ENCODE data around the gene ZDHHC8. TPM values are rescaled to one million over a fixed set of nuclear protein-coding genes. Genes with fewer than 3 reads are reported as not detected.

ZDHHC8 gene
- total RNA-seq, 2 experiments from 2014 or later: 44.5 to 44.8 TPM

DNA sequence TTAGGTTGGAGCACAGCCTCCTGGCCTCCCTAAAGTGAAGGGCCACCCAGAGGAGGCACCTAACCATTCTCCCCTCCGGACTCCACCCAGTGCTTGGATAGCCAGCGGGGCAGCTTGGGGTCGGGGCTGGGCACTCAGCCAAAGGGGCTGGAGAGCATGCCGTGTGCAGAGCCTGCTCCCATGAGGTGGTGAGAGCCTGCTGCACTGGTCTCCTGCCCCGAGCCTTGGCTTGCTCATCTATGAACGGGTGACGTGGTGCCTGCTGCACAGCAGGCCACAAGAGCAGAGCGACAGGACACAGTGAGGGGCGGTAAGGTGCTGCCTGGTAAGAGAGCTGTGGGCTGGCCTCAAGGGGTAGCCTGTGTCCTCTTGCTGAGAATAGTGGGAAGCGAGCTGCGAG, 33.3 kb downstream of the ZDHHC8 start:
- no peak for DNase-seq
- Mint-ChIP-seq H3K36me3 (ENCODE audit: low read depth) (peaks cover 2% of the 10 kb centered on the region), H3K4me3 (no peak overlapping the region), H3K27ac (no peak overlapping the region), H3K4me1 (ENCODE audit: low read depth) (no peaks in the 10 kb centered on the region), H3K9me3 (peaks cover 5% of the 10 kb centered on the region), H3K27me3 (no peaks in the 10 kb centered on the region)
- intact Hi-C loops (cut with micrococcal nuclease): no loop called here
- ChIA-PET POLR2A (no interaction called here), CTCF (no interaction called here)
- TF ChIP-seq, protein P1, sequence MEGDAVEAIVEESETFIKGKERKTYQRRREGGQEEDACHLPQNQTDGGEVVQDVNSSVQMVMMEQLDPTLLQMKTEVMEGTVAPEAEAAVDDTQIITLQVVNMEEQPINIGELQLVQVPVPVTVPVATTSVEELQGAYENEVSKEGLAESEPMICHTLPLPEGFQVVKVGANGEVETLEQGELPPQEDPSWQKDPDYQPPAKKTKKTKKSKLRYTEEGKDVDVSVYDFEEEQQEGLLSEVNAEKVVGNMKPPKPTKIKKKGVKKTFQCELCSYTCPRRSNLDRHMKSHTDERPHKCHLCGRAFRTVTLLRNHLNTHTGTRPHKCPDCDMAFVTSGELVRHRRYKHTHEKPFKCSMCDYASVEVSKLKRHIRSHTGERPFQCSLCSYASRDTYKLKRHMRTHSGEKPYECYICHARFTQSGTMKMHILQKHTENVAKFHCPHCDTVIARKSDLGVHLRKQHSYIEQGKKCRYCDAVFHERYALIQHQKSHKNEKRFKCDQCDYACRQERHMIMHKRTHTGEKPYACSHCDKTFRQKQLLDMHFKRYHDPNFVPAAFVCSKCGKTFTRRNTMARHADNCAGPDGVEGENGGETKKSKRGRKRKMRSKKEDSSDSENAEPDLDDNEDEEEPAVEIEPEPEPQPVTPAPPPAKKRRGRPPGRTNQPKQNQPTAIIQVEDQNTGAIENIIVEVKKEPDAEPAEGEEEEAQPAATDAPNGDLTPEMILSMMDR (IDR thresholded peaks at IDR 0.05): no peak
- ATAC-seq: no peak

DNA sequence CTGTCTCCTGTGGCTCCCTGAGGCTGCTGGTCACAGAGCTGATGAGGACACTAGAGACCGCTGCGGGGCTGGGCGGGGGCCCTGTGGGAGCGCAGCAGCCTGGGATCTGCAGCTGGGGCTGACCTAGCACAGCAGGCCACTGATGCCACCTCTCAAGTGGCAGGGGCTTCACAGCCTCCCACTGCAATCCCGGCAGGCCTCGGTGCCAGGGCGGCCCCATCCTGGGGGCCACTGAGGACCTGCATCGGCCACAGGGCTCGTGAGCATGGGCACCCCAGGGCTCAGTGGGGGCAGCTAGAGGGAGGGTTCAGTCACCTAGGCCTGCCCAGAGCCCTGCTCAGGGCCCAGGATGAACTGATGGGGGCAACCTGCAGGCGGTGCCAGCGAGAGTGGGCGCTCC, 33.8 kb downstream of the ZDHHC8 start:
- DNase-seq (no peak), ATAC-seq (no peak)
- ChIA-PET POLR2A (no interaction called here), CTCF (no interaction called here)
- intact Hi-C loops (cut with micrococcal nuclease): no loop called here
- Mint-ChIP-seq H3K4me3 (no peak overlapping the region), H3K36me3 (ENCODE audit: low read depth) (peaks cover 2% of the 10 kb centered on the region), H3K27me3 (no peaks in the 10 kb centered on the region), H3K27ac (no peak overlapping the region), H3K4me1 (ENCODE audit: low read depth) (no peaks in the 10 kb centered on the region), H3K9me3 (peaks cover 5% of the 10 kb centered on the region)
- TF ChIP-seq, protein P1 (IDR thresholded peaks at IDR 0.05): no peak

DNA sequence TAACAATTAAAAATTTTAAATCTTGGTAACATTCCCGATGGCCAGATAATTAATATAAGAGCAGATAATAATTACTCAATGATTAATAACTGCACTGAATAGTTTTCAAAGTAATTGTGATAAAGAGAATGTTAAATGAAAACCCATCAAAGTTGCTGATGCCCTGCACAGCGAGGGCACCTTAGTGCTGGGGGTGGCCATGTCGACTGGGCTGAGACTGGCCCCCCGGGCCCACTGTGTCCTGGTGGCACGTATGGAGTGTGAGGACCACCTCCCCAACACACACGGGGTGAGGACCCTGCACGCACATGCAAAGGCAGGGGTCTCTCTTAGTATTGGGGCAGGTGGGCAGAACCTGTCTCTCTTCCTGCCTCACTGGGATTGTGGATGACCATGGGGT, 34.3 kb downstream of the ZDHHC8 start:
- TF ChIP-seq, protein P1 (IDR thresholded peaks at IDR 0.05): no peak
- ATAC-seq: no peak
- intact Hi-C loops (cut with micrococcal nuclease): no loop called here
- no peak for DNase-seq
- Mint-ChIP-seq H3K27ac (no peak overlapping the region), H3K36me3 (ENCODE audit: low read depth) (peaks cover 2% of the 10 kb centered on the region), H3K4me1 (ENCODE audit: low read depth) (no peaks in the 10 kb centered on the region), H3K27me3 (no peaks in the 10 kb centered on the region), H3K4me3 (no peak overlapping the region), H3K9me3 (peaks cover 5% of the 10 kb centered on the region)
- ChIA-PET CTCF (no interaction called here), POLR2A (no interaction called here)

DNA sequence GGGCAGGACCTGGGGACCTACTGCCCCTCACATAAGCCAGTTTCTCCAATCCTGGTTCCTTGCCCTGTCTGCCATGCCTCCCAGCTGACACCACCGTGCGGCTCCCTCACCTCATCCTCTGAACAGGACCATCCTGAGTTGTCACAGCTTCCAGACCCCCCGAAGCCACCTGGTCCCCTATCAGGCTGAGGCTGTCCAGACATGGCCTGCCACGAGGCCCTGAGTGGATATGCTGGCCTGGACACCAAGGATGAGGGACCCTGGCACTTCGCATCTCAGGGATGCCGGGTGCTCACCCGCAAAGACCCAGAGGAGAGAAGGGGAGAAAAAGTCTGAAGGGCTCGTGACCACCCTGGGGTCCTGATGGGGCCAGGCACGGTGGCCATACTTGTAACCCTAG, 35.1 kb downstream of the ZDHHC8 start:
- Mint-ChIP-seq H3K4me3 (no peak overlapping the region), H3K36me3 (ENCODE audit: low read depth) (peaks cover 2% of the 10 kb centered on the region), H3K27me3 (no peaks in the 10 kb centered on the region), H3K27ac (no peak overlapping the region), H3K9me3 (peaks cover 5% of the 10 kb centered on the region), H3K4me1 (ENCODE audit: low read depth) (no peaks in the 10 kb centered on the region)
- DNase-seq (no peak), ATAC-seq (no peak)
- ChIA-PET POLR2A (no interaction called here), CTCF (no interaction called here)
- intact Hi-C loops (cut with micrococcal nuclease): no loop called here
- TF ChIP-seq, protein P1 (IDR thresholded peaks at IDR 0.05): no peak

DNA sequence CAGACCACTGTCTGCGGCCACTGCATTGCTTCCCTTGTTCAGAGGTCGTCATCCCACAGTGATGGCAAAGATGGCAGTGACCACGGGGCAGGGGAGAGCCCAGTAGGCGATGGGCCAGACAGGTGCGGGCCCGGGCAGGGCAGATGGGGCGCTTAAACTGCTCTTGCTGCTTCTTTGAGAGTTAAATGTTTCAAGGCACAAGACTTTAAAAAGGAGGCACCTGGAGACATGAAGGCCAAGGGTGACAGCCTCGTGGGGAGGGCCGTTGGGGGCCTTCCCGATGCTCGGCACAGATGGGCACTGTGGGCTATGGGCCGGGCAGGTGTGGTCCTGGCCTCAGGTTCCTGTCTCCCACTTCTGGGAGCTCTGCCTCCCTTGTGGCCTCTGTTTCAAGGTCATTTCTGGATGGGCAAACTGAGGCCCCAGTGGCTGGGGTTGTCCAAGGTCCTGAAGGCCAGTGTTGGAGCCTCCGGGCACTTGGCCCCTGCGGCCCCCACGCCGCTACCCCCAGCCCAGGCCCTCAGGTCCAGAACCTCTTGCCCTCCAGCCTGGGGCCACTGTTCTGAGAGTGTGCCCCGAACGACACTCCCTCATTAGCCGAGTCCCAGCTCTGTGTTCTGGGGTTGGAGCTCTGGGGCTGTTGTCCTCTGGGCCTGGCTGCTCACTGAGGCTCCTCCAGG, 36.2 kb downstream of the ZDHHC8 start:
- TF ChIP-seq, protein P1 (IDR thresholded peaks at IDR 0.05): no peak
- ChIA-PET POLR2A (no interaction called here), CTCF (no interaction called here)
- Mint-ChIP-seq H3K27me3 (no peaks in the 10 kb centered on the region), H3K27ac (no peak overlapping the region), H3K9me3 (peaks cover 5% of the 10 kb centered on the region), H3K4me3 (no peak overlapping the region), H3K36me3 (ENCODE audit: low read depth) (peaks cover 2% of the 10 kb centered on the region), H3K4me1 (ENCODE audit: low read depth) (no peaks in the 10 kb centered on the region)
- ATAC-seq (no peak), DNase-seq (no peak)
- intact Hi-C loops (cut with micrococcal nuclease): no loop called here
